AG08396 (cell line): ENCODE measurements around the gene NEFH.
"Not testable (repeated sequence)": the region's sequence is repeated elsewhere in the genome, so short reads cannot be mapped to it uniquely, and the experiment has no call there.

Source experiments
- DNase-seq: peaks from one replicate; pipeline ENCODE4 v3.0.0; 2012; ENCODE audit warnings: low spot score, mixed read lengths

The NEFH gene

GRCh38 chr22:29479417-29480261, at the start of gene NEFH:
TSS of gene NEFH (plus strand) at chr22:29480218. CDS start at chr22:29480263, 45 bp downstream.
- no peak for DNase-seq

DNA sequence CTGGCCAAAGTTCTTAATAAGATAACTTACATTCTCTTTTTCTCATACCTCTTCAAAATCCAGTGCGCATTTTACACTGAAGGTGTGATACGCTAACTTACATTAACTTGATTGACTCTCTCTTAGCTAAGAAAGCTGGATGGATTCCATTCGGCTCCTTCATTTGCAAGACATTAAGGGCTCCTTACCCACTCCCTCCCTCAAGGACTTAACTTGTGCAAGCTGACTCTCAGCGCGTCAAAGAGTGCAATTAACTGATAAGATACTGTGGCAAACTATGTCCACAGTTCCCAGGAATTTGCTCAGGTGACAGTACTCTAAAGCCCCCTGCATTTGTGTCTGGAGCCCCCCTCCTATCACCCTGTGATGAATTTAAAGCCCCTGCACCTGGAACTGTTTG, 48.0 kb upstream of the NEFH start:
- no peak for DNase-seq

DNA sequence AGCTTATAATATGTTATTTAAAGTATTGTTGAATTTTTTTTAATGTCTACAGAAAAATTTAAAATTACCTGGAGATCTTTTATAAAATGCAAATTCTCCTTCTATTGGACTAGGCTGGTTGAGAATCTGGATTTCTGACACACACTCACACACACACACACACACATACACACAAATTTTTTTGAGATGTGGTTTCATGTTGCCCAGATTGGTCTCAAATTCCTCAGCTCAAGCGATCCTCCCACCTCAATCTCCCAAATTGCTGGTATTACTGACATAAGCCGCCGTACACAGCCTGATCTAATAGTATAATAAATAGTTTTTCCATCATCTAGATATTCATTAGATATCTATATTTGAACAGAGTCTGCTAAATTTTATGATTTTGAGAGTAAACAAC, 46.2 kb upstream of the NEFH start:
- DNase-seq = no peak

- DNase-seq = no peak
Observed at GRCh38 chr22:29434288-29434687, 45.7 kb upstream of the NEFH start.

GRCh38 chr22:29435236-29436136, 44.5 kb upstream of the NEFH start:
- DNase-seq = no peak

- DNase-seq = not testable (repeated sequence)
Observed at GRCh38 chr22:29438283-29438682, 41.7 kb upstream of the NEFH start, which contains the start of gene RFPL1. TSS of gene RFPL1 (plus strand) at chr22:29438583.

- no peak for DNase-seq
Observed at GRCh38 chr22:29442976-29443375, 37.0 kb upstream of the NEFH start.

GRCh38 chr22:29443452-29443851, 36.6 kb upstream of the NEFH start:
- no peak for DNase-seq

DNA sequence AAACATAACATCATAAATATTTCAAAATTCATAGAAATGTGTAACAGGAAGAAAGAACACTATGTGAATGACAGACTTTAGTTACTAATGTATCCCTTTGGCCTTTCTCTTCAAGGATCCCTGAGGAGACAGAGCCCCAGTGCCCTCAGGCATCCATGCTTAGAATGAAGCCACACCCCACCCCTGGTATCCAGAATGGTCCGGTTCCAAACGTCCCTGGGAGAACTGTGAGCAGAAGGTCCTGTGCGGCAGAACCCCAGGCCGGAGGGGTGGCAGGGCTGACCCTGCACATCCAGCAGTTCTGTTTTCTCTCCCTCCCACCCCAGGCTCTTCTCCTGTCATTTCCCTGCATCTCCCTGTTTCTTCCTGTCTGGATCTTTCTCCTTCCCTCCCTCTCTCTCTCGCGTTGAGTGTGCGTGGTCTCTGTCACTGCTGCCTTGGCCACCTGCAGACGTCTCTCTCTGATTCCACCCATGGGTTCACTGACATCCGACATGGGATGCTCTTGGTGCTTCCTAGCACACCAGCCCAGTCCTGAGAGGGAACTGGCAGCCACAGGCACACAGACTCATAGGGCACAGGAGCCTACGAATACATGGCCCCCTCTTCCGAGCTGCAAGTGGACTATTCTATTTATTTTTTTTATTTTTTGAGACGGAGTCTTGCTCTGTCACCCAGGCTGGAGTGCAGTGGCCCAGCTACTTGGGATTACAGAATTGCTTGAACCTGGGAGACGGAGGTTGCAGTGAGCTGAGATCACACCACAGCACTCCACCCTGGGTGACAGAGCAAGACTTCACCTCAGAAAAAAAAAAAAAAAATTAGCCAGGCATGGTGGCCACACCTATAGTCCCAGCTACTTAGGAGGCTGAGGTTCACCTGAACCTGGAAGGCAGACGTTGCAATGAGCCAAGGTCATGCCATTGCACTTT, 35.9 kb upstream of the NEFH start:
- no peak for DNase-seq

- DNase-seq = no peak
Observed at GRCh38 chr22:29445508-29445907, 34.5 kb upstream of the NEFH start.

- DNase-seq = no peak
Observed at GRCh38 chr22:29447906-29448305, 32.1 kb upstream of the NEFH start.

DNA sequence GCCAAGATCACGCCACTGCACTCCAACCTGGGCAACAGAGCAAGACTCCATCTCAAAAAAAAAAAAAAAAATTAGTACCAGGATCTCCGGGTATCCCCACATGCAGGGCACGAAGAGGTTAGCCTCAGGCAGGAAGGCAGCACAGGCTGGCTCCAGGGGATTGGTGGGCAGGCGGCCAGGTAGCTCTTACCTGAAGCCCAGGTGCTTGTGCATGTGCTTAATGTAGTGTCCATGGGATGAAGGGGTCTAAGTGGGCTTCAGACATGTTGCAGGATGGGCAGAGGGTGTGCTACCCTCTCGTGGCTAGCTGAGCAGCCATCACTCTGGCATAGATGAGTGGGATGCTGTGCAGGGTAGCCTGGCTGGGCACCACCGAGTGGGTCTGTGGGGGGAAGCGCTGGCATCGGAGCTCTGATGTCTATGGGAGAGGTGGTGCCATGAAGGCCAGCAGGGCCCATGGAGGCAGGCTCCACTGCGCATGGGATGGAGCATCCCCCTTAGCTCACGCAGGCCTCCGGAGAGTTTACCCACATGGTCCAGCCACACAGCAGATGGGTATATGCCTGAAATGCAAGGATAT, 30.6 kb upstream of the NEFH start:
- no peak for DNase-seq

GRCh38 chr22:29450222-29450621, 29.8 kb upstream of the NEFH start:
- DNase-seq = no peak

DNA sequence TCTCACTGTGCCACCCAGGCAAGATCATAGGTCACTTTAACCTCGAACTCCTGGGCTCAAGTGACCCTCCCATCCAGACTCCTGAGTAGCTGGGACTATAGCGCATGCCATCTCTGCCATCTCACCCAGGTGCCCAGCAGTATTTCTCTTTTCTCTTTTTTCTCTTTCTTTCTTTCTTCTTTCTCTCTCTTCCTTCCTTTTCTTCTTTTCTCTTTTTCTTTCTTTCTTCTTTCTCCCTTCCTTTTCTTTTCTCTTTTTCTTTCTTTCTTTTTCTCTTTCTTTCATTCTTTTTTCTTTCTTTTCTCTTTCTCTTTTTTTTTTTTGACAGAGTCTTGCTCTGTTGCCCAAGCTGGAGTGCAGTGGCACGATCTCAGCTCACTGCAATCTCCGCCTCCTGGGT, 28.2 kb upstream of the NEFH start:
- DNase-seq = no peak

GRCh38 chr22:29454276-29454675, 25.7 kb upstream of the NEFH start:
- no peak for DNase-seq

DNA sequence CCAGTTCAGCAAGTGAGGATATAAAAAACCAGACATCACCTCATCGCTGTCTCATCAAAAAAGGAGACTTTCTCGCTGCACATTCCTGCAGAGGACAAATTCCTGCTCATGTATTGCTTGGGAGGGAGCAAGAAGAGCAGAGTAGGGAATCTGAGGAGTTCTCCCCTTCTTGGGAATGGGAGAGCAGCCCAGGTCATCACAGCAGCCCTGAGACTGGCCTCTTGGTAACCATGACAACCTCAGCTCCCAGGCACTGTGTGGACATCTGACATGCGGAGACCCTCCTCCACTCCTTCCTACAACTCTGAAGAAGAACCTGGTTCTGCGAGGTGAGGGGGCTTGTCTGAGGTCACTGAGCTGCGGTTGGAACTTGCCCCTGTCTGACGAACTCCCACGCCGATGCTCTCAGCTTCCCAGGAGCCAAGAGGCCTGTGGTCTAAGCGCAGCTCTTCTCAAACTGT, 23.8 kb upstream of the NEFH start:
- DNase-seq = no peak

GRCh38 chr22:29457730-29458129, 22.3 kb upstream of the NEFH start:
- peak; percentile 74 for DNase-seq

GRCh38 chr22:29458551-29458950, 21.5 kb upstream of the NEFH start:
- DNase-seq = no peak

DNA sequence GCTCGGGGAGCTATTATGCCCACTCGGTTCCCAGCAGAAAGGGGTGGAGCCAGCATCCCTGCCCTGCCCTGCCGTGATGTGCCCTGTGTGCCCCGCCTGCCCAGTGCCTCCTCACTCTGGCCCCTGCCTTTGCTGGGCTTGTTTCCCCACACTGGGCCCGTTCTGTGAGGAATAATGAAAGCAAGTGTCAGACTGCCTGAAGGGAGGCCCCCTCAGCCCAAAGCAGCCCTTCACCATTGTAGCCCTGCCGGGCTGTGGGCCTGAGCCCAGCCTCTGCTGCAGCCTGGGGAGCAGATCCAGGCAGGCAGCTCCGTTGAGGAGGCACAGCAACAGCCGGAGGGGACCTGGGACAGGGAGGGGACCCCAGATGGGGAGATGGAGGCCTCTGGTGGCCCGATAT, 20.2 kb upstream of the NEFH start:
- DNase-seq = no peak

DNA sequence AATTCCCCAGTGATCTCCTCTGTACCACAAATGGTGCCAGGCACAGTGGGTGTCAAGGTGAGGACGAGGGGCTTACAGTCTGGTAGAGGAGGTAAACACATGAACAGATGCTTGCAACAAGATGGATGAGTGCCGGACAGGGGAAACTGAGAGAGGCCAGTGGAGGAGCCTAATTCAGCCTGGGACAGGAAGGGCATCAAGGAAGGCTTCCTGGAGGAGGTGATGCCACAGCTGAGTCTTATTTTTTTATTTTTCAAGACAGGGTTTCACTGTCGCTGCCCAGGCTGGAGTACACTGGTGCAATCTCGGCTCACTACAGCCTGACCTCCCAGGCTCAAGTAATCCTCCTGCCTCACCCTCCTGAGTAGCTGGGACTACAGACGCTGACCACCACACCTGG, 18.8 kb upstream of the NEFH start:
- no peak for DNase-seq

GRCh38 chr22:29463629-29464028, 16.4 kb upstream of the NEFH start:
- no peak for DNase-seq
